Pons (tissue), 1 donor: ENCODE measurements around the gene FGFRL1.

Source experiments
- DNase-seq: peaks from one replicate; pipeline ENCODE4 v3.0.0-alpha.2; 2016; ENCODE audit warnings: low spot score

Gene FGFRL1

GRCh38 chr4:1006856-1007255 is 4.6 kb upstream of the FGFRL1 start:
- no peak for DNase-seq

GRCh38 chr4:1008840-1009541 is 2.4 kb upstream of the FGFRL1 start:
- DNase-seq = peak; percentile 14

- peak; percentile 44 for DNase-seq
Measured at GRCh38 chr4:1009542-1010394, 1.7 kb upstream of the FGFRL1 start.

- DNase-seq = no peak
Measured at GRCh38 chr4:1010395-1011021, 918 bp upstream of the FGFRL1 start.

- DNase-seq = no peak
Measured at GRCh38 chr4:1011666-1012033, 224 bp downstream of the FGFRL1 start.

GRCh38 chr4:1012034-1012739 is 761 bp downstream of the FGFRL1 start:
- DNase-seq = no peak

GRCh38 chr4:1013225-1014073 is 2.0 kb downstream of the FGFRL1 start:
- DNase-seq = no peak

GRCh38 chr4:1014291-1015167 is 3.1 kb downstream of the FGFRL1 start:
- DNase-seq = peak; percentile 93

- no peak for DNase-seq
Measured at GRCh38 chr4:1015179-1015578, 3.8 kb downstream of the FGFRL1 start.

GRCh38 chr4:1015746-1016145 is 4.3 kb downstream of the FGFRL1 start:
- no peak for DNase-seq

- DNase-seq = no peak
Measured at GRCh38 chr4:1017211-1017610, 5.8 kb downstream of the FGFRL1 start.

GRCh38 chr4:1017706-1018105 is 6.3 kb downstream of the FGFRL1 start:
- DNase-seq = no peak

- no peak for DNase-seq
Measured at GRCh38 chr4:1018147-1019020, 7.0 kb downstream of the FGFRL1 start.

GRCh38 chr4:1019320-1019719 is 7.9 kb downstream of the FGFRL1 start:
- no peak for DNase-seq

GRCh38 chr4:1019729-1020470 is 8.5 kb downstream of the FGFRL1 start:
- no peak for DNase-seq

- no peak for DNase-seq
Measured at GRCh38 chr4:1021386-1022050, 10.1 kb downstream of the FGFRL1 start.

GRCh38 chr4:1022051-1022738 is 10.8 kb downstream of the FGFRL1 start:
- DNase-seq = no peak

- no peak for DNase-seq
Measured at GRCh38 chr4:1022739-1023066, 11.3 kb downstream of the FGFRL1 start.
